Measurements from ENCODE around the gene HOXB9.

HOXB9 gene

GRCh38 chr17:48578616-48579470 lies 47.3 kb downstream of the HOXB9 start:
- FAIRE-seq: no peak

DNA sequence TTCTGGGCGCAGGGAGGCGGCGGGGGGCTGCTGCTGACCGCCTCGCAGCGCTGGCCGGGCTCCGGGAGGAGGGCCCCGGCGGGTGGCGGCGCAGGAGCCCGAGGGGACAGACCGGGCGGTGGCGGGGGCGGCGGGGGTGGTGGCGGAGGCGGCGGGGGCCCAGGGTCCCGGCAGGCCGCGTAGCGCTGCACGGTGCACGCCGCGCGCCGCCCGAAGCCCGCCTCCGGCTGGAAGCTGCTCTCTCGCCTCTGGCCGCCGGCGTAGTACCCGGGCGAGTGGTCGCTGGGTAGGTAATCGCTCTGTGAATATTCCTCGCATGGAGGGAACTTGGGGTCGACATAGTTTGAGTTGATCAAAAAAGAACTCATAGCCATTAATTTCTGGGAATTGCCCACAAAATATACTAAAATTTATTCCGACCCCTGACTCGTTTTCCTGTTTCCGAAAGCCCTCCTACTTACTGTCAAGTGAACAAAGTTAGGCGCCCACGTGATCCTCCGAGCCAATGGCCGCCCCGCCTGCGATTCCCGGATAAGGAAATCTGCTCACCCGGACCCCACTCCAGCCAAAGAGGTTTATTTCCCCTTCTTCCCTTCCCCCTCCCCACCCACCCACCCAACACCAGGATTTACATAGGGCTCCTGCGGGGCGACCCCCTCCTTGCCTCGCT lies 48.1 kb downstream of the HOXB9 start, which contains the start of gene HOXB4:
Gene HOXB4, minus strand, starts transcription at position 405 of the 670 bp plus-strand sequence. Its CDS starts 31 bp downstream, at position 374.
- FAIRE-seq: no peak

DNA sequence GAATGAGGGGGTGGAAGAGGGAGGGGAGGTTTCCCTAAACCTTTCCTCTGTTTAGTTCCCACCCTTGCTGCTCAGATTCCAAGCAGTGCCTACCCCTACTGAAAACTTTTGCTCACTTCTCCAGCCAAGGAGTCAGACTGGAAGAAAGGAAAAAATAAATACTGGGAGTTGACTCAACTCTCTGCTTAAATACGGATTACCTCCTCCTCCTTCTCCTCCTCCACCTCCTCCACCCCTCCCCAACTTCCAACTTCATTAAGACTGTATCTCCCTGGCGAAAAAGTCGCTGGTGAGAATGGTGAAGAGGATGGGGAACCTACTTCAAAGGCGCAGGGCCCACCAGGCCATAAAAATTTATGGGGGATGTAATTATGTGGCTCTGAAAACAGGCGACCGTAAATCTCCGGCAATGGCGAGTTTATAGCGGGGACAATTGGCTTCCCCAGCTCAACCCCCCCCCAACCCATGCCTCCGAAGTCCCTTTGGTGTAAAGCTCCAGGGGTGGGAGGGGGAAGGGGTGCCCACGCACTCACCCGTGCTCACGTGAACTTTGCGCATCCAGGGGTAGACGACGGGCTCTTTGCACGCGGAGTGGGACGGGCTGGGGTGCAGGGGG lies 48.7 kb downstream of the HOXB9 start:
- FAIRE-seq: no peak

GRCh38 chr17:48576479-48577309 lies 49.5 kb downstream of the HOXB9 start:
- no peak for FAIRE-seq

DNA sequence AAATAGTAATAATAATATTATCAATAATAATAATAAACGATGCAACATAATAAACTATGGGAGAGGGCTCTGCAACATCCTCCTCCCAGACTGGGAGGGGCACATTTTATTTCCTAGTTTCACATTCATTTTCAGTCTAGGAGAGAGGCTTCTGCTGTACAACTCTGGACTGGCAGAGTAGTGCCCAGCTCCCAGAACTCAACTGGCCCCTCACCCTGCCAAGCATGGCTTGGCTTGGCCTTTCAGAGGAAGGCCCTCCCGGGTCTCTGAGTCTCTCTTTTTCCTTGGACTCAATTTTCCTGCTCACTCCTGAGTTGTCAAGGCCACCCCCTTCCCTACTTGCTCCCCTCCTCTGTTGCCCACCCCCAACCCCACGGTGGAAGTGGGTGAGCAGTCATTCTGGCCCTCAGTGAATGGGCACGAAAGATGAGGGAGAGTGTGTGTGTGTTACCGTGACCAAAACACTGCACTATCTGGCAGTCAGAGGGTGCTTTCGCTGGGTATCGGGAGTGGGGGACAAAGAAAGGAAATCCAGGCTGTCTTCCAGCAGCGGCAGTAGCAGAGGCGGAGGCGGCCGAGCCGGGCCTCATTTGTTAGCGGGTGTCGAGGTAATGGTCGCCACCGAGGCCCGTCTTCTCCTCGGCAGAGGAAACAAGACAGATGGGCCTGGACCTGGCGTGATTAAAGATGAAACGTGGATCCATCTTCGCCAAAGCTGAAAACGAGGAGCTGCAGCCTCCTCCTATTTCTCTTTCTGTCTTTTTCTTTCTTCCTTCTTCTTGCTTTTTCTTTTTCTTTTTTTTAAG lies 50.3 kb downstream of the HOXB9 start:
- FAIRE-seq: no peak

DNA sequence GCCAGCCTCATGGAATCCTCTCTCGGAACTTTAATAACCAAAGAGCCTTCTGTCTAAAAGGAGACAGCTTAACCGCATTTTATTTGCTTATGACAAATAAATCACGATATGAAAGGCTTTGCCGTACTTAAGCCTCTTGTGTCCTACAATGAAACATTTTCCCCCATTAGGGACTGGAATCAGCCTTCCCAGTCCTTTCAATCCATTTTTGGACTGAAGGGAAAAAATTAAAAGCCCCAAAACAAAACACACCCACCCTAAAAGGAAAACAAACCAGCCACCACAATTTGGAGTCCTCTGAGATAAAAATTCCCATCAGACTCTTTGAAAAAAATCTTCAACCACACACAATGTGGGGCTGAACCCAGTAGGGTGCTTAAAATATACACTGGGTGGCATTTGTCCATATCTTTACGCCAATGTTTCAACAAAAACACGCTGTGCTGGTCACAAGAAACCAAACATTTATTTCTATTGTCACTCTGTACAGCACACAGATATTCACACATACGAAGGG lies 51.0 kb downstream of the HOXB9 start:
- FAIRE-seq: no peak

- no peak for FAIRE-seq
Measured at GRCh38 chr17:48574505-48575065, 51.6 kb downstream of the HOXB9 start.

GRCh38 chr17:48571826-48572417 lies 54.2 kb downstream of the HOXB9 start:
- no peak for FAIRE-seq
